SK-N-SH (cell line): ENCODE measurements around the gene CYFIP2.

Experiments
- GABPA ChIP-seq: IDR thresholded peaks from 2 replicates; pipeline ENCODE4 v1.4.0; 2012; ENCODE audit warnings: low read depth, mild to moderate bottlenecking
- JUND ChIP-seq: IDR thresholded peaks from 2 replicates; pipeline ENCODE4 v1.4.0; 2012
- RCOR1 ChIP-seq: fragments of 150-350 bp; IDR thresholded peaks from 2 replicates; pipeline ENCODE4 v1.6.1; 2017; ENCODE audit warnings: antibody characterized with exemption, low read length
- REST ChIP-seq: IDR thresholded peaks from 2 replicates; pipeline ENCODE4 v1.6.1; 2012; ENCODE audit warnings: mild to moderate bottlenecking, low read depth, low read length, moderate library complexity
- RXRA ChIP-seq: IDR thresholded peaks from 2 replicates; pipeline ENCODE4 v1.4.0; 2012; ENCODE audit warnings: low read depth, mild to moderate bottlenecking, borderline replicate concordance
- SMC3 ChIP-seq: IDR thresholded peaks from 2 replicates; pipeline ENCODE4 v1.6.1; 2012; ENCODE audit warnings: low read depth, low read length, improper control_type of control experiment
- TF ChIP-seq, protein P1 (sequence below): fragments of 200-600 bp; sonication (generic); IDR thresholded peaks from 2 replicates; pipeline ENCODE4 v1.6.1; 2017; ENCODE audit warnings: antibody characterized with exemption, mild to moderate bottlenecking, moderate library complexity

DNA sequence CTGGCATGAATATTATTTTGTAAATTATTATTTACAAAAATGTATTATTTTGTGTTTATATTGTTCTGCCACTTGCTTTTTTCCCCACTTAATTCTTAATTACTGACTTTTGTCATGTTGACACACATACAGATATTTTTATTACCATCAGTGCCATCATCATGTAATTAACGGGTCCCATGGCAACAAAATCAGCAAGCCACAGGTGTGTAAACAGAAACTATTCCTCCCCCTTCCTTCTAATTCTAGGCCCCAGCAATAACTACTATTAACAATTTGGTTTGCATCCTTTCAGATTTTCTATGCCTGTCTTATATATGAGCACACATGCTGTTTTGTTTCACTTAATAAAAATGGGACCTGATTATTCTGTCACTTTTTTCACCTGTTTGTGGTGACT is 29.3 kb downstream of the CYFIP2 start:
- TF ChIP-seq, protein P1, sequence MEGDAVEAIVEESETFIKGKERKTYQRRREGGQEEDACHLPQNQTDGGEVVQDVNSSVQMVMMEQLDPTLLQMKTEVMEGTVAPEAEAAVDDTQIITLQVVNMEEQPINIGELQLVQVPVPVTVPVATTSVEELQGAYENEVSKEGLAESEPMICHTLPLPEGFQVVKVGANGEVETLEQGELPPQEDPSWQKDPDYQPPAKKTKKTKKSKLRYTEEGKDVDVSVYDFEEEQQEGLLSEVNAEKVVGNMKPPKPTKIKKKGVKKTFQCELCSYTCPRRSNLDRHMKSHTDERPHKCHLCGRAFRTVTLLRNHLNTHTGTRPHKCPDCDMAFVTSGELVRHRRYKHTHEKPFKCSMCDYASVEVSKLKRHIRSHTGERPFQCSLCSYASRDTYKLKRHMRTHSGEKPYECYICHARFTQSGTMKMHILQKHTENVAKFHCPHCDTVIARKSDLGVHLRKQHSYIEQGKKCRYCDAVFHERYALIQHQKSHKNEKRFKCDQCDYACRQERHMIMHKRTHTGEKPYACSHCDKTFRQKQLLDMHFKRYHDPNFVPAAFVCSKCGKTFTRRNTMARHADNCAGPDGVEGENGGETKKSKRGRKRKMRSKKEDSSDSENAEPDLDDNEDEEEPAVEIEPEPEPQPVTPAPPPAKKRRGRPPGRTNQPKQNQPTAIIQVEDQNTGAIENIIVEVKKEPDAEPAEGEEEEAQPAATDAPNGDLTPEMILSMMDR: no peak
- TF ChIP-seq RCOR1 (no peak), RXRA (no peak), GABPA (no peak), REST (no peak), SMC3 (no peak), JUND (no peak)
